Ovary (tissue), 3 donors: ENCODE measurements around the gene AFAP1.

Experiments used
- CTCF ChIP-seq, 3 donors: fragments of 450-650 bp in 2 of 3; fragments of 200-600 bp in 1 of 3; IDR thresholded peaks; one replicate each; pipeline versions ENCODE4 v1.5.1 to v1.8.0; 2016 to 2022; ENCODE audit warnings: antibody characterized with exemption in 3 of 3, mild to moderate bottlenecking in 1 of 3
- EP300 ChIP-seq: sonication (generic); formaldehyde crosslinking; IDR thresholded peaks from one replicate; pipeline ENCODE4 v1.6.1; 2017; ENCODE audit warnings: antibody characterized with exemption
- POLR2A ChIP-seq: fragments of 450-650 bp; IDR thresholded peaks from one replicate; pipeline ENCODE4 v1.6.1; 2017; ENCODE audit warnings: antibody characterized with exemption, mild to moderate bottlenecking, moderate library complexity
- donor health status: DM: no; HTN: no; CAD: no.

- TF ChIP-seq EP300, result no peak
- TF ChIP-seq CTCF (IDR thresholded peaks at IDR 0.05), result no peak
- TF ChIP-seq POLR2A, result no peak
These were observed 16.7 kb upstream of the AFAP1 start for GRCh38 chr4:7956270-7956808.
